Activated CD8-positive, alpha-beta T cell treated with anti-CD3 and anti-CD28 coated beads, Interleukin-2, amount 10 ng/mL, durations not matched to agents 7 days and 5 days (primary cell): ENCODE results near the gene TSPAN11. TPM values are rescaled to one million over a fixed set of nuclear protein-coding genes. Genes with fewer than 3 reads are reported as not detected.

Experiments
- ATAC-seq: fragments of 150-1000 bp; cut with Tn5 transposase; one replicate; pipeline ENCODE4 v1.10.0; 2021; ENCODE audit warnings: moderate library complexity
- CTCF ChIA-PET: fragments of 350-600 bp; sonication (Branson Sonifier 250); formaldehyde crosslinking; loops from one replicate; lab custom pipeline; 2021; ENCODE audit warnings: antibody characterized with exemption; lab: Charles Lee
- POLR2A ChIA-PET: fragments of 350-600 bp; sonication (Branson Sonifier 250); formaldehyde crosslinking; loops from one replicate; lab custom pipeline; 2021; ENCODE audit warnings: antibody characterized with exemption; lab: Charles Lee
- DNase-seq: peaks from one replicate; pipeline ENCODE4 v3.0.0-alpha.2; 2020
- H3K27ac Mint-ChIP-seq: one replicate; pipeline ENCODE4 v1.8.0; 2021; ENCODE audit warnings: mild to moderate bottlenecking, mixed read lengths
- H3K27me3 Mint-ChIP-seq: one replicate; pipeline ENCODE4 v1.8.0; 2021; ENCODE audit warnings: low read depth, mixed read lengths
- H3K36me3 Mint-ChIP-seq: one replicate; pipeline ENCODE4 v1.8.0; 2021; ENCODE audit warnings: low read depth, mixed read lengths
- H3K4me1 Mint-ChIP-seq: one replicate; pipeline ENCODE4 v1.8.0; 2021; ENCODE audit warnings: low read depth, mixed read lengths
- H3K4me3 Mint-ChIP-seq: one replicate; pipeline ENCODE4 v1.8.0; 2021; ENCODE audit warnings: mild to moderate bottlenecking, mixed read lengths
- H3K9me3 Mint-ChIP-seq: one replicate; pipeline ENCODE4 v1.8.0; 2022; ENCODE audit warnings: mixed read lengths; ENCODE audit not compliant: insufficient read depth
- total RNA-seq, 2 experiments: library from RNA; stranded (reverse); gene quantifications; one replicate each; pipeline ENCODE4 v1.2.3, GENCODE V29; 2021

Gene TSPAN11
- total RNA-seq, 2 experiments from 2014 or later, result not detected

DNA sequence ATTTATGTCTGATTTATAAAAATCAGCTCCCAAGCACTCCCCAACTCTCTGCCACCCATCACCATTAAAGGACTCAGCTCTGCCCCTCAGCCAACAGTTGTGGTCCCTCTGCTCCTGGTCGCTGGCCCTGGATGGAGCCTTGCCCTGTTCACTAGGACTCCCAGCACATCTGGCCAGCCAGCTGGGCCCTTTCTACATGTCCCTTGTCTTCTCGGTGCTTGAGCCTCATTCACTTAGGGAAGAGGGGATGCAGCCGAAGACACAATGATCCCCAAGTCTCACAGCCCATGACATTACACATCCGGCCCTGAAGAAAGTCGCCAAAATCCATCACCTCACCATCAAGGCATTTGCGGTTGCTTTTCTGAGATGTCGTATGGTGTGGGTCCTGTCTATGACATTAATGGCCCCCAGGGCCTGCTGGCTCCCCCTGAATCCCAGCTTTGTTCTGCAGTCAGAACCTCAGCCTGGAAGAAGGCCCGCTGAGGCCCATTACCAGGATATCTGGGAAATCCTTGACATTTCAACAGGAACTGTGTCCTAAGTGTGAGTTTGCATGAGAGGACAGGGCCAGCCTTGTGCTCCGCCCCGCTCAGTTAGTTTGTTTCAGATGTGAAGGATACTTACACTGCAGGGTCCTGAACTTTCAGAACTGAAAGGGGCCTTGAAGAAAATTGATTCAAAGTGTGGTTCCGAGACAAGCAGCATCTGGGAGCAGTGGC is 19.1 kb downstream of the TSPAN11 start:
- Mint-ChIP-seq H3K9me3 (no peaks in the 10 kb centered on the region), H3K4me3 (no peak overlapping the region), H3K27me3 (peaks cover 3% of the 10 kb centered on the region), H3K4me1 (no peaks in the 10 kb centered on the region), H3K36me3 (no peaks in the 10 kb centered on the region), H3K27ac (no peak overlapping the region)
- no peak for DNase-seq
- ATAC-seq, result no peak
- POLR2A ChIA-PET, result no interaction called here
- CTCF ChIA-PET, result no interaction called here

DNA sequence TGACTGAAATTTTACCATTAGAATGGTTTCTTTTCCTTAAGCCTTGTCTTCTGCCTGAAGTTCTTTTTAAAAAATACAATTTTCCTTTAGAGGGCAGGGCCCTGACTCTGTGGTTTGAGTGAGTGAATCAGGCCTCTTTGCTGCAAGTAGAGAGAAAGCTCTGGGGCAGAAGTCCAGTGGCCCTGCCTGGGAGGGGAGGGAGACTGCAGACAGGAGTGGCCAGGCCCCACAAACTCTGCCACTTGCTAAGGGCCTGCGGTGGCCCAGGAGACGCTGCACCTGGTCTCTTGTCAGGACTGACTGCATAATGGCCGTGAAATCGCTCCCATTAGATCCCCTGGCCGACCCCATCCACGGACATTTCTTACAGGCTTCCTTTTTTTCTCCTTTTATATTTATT is 25.5 kb downstream of the TSPAN11 start:
- no peaks in the 10 kb centered on the region for H3K9me3 Mint-ChIP-seq
- peaks cover 8% of the 10 kb centered on the region for H3K4me1 Mint-ChIP-seq
- no peaks in the 10 kb centered on the region for H3K27me3 Mint-ChIP-seq
- ChIA-PET CTCF (no interaction called here), POLR2A (no interaction called here)
- DNase-seq (no peak), ATAC-seq (no peak)
- no peak overlapping the region for H3K27ac Mint-ChIP-seq
- H3K36me3 Mint-ChIP-seq, result no peaks in the 10 kb centered on the region
- no peak overlapping the region for H3K4me3 Mint-ChIP-seq

DNA sequence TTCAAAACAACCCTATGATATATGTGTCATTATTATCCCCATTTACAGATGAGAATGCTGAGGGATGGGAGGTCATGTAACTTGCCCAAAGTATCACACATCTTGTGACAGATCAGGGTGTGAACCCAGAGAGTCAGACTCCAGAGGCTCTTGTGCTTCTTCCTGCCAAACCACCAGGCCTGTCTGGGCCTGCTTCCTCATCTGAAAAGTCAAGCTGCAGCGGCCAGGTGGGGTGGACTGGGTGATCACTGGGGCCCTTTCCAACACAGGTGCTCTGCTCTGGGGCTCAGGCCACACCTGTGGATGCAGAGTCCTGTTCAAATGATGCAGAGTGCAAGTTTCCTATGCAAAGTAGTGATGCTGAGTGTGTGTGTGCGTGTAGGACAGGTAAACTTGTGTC is 26.7 kb downstream of the TSPAN11 start:
- Mint-ChIP-seq H3K36me3 (no peaks in the 10 kb centered on the region), H3K9me3 (no peaks in the 10 kb centered on the region), H3K4me1 (peaks cover 8% of the 10 kb centered on the region), H3K27ac (no peak overlapping the region), H3K4me3 (no peak overlapping the region), H3K27me3 (no peaks in the 10 kb centered on the region)
- POLR2A ChIA-PET, result no interaction called here
- ATAC-seq (no peak), DNase-seq (no peak)
- CTCF ChIA-PET, result no interaction called here

DNA sequence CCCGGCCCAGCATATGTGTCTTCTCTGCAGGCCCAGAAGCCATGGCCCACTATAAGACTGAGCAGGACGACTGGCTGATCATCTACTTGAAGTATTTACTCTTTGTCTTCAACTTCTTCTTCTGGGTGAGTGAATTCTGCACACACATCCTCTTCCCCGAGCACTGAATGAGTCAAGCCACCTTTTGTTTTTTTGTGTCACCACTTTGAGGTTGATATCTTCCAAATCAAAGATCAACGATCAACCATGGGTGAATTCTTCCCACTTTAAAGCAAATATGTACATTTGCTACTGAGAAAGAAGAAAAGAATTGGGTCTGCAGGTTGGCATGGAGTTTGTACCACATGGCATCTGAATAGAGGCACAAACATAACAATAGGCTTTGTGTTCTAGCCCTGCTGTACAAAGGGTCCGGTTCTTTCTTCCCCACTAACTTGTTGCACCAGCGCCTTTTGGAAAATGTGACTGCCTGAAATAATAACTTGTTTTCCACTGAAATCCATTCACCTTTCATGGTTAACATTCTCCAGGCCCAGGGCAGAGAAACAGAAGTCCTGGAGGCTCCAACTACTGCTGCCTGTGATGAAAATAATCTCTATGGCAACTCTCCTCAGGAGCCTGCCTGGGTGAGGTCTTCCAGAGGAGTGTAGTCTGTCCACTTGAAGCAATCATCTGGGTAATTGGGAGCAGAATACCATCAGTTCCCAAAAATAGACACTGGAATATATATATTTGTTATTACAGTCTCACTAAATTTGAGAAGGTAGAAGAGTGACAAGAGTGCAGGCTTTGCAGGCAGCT is 27.6 kb downstream of the TSPAN11 start:
- H3K27ac Mint-ChIP-seq, result no peak overlapping the region
- H3K4me1 Mint-ChIP-seq, result peaks cover 8% of the 10 kb centered on the region
- H3K9me3 Mint-ChIP-seq, result no peaks in the 10 kb centered on the region
- no peaks in the 10 kb centered on the region for H3K27me3 Mint-ChIP-seq
- no peaks in the 10 kb centered on the region for H3K36me3 Mint-ChIP-seq
- POLR2A ChIA-PET, result no interaction called here
- ATAC-seq (no peak), DNase-seq (no peak)
- CTCF ChIA-PET, result no interaction called here
- H3K4me3 Mint-ChIP-seq, result no peak overlapping the region

DNA sequence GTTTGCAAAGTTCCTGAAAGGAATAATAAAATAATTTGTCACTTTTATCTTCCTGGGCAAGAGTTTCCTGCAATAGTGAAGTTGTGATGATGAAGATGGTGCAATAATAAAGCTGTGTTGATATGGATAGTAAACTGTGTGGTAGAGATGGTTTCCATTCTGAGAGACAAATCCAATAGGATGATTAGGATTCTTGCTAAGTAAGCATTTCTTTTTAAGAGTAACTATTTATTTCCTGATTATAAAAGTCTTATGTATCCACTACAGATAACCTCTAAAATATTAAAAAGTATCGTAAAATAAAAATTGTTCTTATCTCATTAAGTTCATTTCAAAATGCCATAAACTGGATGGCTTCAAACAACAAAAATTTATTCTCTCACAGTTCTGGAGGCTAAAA is 28.7 kb downstream of the TSPAN11 start:
- no peak for DNase-seq
- H3K27me3 Mint-ChIP-seq, result no peaks in the 10 kb centered on the region
- POLR2A ChIA-PET, result no interaction called here
- no peak overlapping the region for H3K27ac Mint-ChIP-seq
- no peak overlapping the region for H3K4me3 Mint-ChIP-seq
- ATAC-seq, result no peak
- H3K9me3 Mint-ChIP-seq, result no peaks in the 10 kb centered on the region
- H3K36me3 Mint-ChIP-seq, result no peaks in the 10 kb centered on the region
- peaks cover 8% of the 10 kb centered on the region for H3K4me1 Mint-ChIP-seq
- CTCF ChIA-PET, result no interaction called here

DNA sequence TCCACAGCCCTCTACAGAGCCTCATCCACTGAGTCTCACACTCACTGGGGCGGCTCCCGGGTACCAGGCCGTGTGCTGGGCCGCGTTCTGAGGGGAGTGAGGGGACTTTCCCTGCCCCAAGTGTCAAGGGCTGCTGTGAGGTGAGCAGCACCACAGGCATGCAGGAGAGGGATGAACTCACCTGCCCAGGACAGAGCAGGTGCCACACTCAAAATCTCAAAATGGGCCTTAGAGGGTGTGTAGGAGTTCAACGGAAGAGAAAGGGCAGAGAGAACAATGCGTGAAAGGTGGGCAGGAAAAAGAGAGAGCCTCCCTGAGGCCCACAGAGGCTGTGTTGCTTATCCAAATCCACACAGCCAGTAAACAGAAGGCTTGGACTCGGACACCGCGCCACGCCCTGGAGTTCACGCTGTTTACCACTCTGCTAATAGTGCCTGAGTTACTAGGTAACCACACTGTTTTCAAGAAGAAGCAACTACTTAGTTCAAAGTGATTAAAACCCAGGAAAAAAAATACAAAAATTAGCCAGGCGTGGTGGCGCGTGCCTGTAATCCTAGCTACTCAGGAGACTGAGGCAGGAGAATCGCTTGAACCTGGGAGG is 32.7 kb downstream of the TSPAN11 start:
- no peak overlapping the region for H3K27ac Mint-ChIP-seq
- CTCF ChIA-PET, result no interaction called here

DNA sequence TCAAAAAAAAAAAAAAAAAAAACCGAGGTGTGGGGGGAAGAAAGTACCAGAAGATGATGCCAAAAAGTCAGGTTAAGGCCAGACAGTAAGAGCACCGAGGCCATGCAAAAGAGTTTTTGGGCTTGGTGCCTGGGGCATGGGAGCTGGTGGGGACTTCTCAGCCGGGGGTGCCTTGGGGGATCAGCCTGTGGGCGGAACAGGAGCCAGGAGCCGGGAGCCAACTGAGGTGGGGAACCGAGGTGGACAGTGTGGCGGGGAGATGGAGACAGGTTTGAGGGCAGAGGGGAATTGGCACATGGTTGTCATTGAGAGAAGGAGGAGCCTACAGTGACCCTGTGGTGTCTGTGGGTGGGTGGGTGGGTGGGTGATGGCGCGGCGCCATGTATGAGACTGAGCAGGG is 33.2 kb downstream of the TSPAN11 start:
- DNase-seq, result no peak
- Mint-ChIP-seq H3K4me1 (no peaks in the 10 kb centered on the region), H3K27ac (no peak overlapping the region), H3K9me3 (no peaks in the 10 kb centered on the region), H3K27me3 (no peaks in the 10 kb centered on the region), H3K4me3 (no peak overlapping the region), H3K36me3 (no peaks in the 10 kb centered on the region)
- CTCF ChIA-PET, result no interaction called here
- ATAC-seq, result no peak
- POLR2A ChIA-PET, result no interaction called here

More for the DNA sequence above, 32.7 kb downstream of the TSPAN11 start:
- DNase-seq (no peak), ATAC-seq (no peak)
- H3K9me3 Mint-ChIP-seq, result no peaks in the 10 kb centered on the region
- POLR2A ChIA-PET, result no interaction called here
- no peak overlapping the region for H3K4me3 Mint-ChIP-seq
- H3K36me3 Mint-ChIP-seq, result no peaks in the 10 kb centered on the region
- H3K4me1 Mint-ChIP-seq, result no peaks in the 10 kb centered on the region
- no peaks in the 10 kb centered on the region for H3K27me3 Mint-ChIP-seq

DNA sequence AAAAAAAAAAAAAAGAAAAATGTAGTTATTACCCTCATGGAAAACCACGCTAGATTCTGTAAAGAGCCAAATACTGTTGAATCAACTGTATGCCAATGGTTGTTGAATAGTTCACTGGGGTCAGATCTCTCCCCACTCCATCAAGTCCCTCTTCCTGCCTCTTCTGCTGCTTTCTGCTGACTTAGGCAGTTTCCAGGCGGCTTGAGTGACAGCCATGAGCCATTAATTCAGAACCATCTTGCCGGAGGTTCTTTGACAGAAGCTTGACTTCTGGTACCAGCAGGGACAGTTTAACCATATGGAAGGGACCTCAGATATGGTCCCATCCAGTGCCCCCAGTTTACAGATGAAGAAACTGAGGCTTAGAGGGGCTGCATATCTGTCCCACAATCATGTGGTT is 34.5 kb downstream of the TSPAN11 start:
- no peak overlapping the region for H3K27ac Mint-ChIP-seq
- no peaks in the 10 kb centered on the region for H3K36me3 Mint-ChIP-seq
- H3K4me1 Mint-ChIP-seq, result no peaks in the 10 kb centered on the region
- H3K27me3 Mint-ChIP-seq, result no peaks in the 10 kb centered on the region
- DNase-seq (no peak), ATAC-seq (no peak)
- ChIA-PET CTCF (no interaction called here), POLR2A (no interaction called here)
- H3K9me3 Mint-ChIP-seq, result no peaks in the 10 kb centered on the region
- H3K4me3 Mint-ChIP-seq, result no peak overlapping the region

DNA sequence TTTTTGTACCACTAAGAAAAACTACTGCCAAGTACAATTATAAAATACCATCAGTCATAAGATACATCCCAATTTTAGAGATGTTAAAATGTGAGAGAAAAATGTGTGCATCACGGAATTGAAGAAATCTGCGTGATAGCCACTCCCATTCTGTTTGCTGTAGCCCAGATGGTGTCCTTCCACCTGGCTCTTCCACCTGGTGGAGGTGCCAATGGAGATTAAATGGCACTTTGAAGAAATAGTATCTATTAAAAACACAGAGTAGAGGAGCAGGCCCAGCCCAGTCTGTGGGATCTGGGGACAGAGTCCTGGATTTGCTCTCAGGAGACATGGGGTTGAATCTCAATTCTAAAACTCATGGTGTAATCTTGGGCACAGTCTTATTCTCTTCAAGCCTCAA is 35.5 kb downstream of the TSPAN11 start:
- Mint-ChIP-seq H3K27ac (no peak overlapping the region), H3K4me3 (no peak overlapping the region), H3K27me3 (no peaks in the 10 kb centered on the region), H3K9me3 (no peaks in the 10 kb centered on the region), H3K36me3 (no peaks in the 10 kb centered on the region), H3K4me1 (no peaks in the 10 kb centered on the region)
- ChIA-PET CTCF (no interaction called here), POLR2A (no interaction called here)
- no peak for ATAC-seq
- no peak for DNase-seq

DNA sequence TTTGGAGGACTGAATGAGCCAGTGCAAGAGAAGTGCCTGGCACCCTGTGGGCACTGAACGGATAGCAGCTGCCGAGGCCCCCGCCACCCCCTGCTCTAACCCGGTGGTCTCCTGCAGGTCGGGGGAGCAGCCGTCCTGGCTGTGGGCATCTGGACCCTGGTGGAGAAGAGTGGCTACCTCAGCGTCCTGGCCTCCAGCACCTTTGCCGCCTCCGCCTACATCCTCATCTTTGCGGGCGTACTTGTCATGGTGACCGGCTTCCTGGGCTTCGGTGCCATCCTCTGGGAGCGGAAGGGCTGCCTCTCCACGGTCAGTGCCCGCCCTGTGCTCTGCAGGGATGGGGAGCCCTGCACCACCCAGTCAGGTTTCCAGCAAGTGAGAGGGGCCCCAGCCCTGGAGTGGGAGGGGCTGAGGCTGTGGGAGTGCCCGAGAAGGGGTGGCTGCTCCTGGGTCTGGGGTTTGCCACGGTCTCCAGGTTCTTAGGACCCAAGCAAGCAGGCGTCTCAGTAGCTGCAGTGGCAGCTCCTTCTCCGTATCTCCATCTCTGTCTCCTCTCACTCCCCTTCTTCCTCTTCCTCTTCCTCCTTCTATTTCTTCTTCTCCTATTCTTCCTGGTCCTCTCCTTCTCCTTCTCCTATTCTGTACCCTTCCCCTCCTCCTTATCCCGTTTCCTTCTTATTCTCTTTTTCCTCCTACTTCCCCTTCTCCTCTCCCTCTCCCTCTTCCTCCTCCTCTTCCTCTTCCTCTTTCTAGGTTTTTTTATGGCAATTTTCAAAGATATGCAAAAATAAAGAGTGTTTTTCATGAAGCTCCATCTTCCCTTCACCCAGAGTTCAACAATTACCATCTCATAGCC is 37.4 kb downstream of the TSPAN11 start:
- Mint-ChIP-seq H3K36me3 (no peaks in the 10 kb centered on the region), H3K4me1 (no peaks in the 10 kb centered on the region), H3K9me3 (no peaks in the 10 kb centered on the region), H3K27ac (no peak overlapping the region), H3K4me3 (no peak overlapping the region), H3K27me3 (no peaks in the 10 kb centered on the region)
- POLR2A ChIA-PET, result no interaction called here
- no peak for ATAC-seq
- no peak for DNase-seq
- CTCF ChIA-PET, result no interaction called here

DNA sequence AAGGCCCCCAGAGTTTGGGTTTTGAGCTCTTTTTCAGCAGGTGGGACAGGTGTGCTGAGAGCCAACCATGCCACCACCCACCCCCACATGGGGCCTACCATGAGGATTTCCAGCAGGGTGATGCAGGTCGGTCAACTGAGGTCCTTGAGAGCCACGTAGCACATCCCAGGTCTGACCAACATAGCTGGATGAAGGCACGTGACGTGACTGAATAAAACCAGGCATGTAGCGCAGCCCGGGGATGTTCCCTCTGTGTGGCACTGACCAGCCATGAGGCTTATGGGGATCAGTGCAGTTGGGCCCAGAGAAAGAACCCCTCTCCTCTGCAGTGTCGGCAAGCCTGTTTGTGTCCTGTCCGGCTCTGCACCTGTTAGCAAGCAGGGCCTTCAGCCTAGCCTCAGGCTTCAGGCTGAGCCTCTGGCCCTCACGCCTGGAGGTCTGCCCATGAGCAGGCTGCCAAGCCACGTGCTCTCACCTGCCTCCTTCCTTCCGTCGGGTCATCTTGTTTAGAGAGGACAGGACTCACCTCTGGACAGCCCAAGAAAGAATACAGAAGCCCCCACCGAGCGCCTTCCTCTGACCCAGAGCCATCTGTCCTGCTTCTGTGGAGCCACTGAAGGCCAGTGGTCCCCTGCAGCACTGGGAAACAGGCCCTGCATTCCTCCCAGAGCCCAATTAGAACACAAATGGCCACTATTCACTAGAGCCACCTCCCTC is 38.5 kb downstream of the TSPAN11 start:
- CTCF ChIA-PET, result no interaction called here
- ATAC-seq (no peak), DNase-seq (no peak)
- Mint-ChIP-seq H3K27ac (no peak overlapping the region), H3K4me1 (no peaks in the 10 kb centered on the region), H3K9me3 (no peaks in the 10 kb centered on the region), H3K36me3 (no peaks in the 10 kb centered on the region), H3K4me3 (no peak overlapping the region), H3K27me3 (no peaks in the 10 kb centered on the region)
- POLR2A ChIA-PET, result no interaction called here
